ENCODE measurements around the gene PRKN.

The PRKN gene

GRCh38 chr6:162198076-162198475 is 529.5 kb downstream of the PRKN start:
- no peak for TF ChIP-seq REST (IDR thresholded peaks at IDR 0.05; ENCODE audit: insufficient replicate concordance, low read depth)
- TF ChIP-seq POLR2AphosphoS5 (IDR thresholded peaks at IDR 0.05; ENCODE audit: low read depth): no peak
- no peak for TF ChIP-seq SPI1 (IDR thresholded peaks at IDR 0.05; ENCODE audit: borderline replicate concordance, low read depth)
- no peak for TF ChIP-seq CTCF (IDR thresholded peaks at IDR 0.05; ENCODE audit: insufficient read depth, low read length)
- TF ChIP-seq GABPA (IDR thresholded peaks at IDR 0.05; ENCODE audit: low read depth): no peak
- Histone ChIP-seq H3K27ac (replicated peaks) (no peak overlapping the region), H3K27me3 (ENCODE audit: insufficient read depth, poor library complexity, severe bottlenecking) (no peaks in the 10 kb centered on the region), H3K4me3 (replicated peaks; ENCODE audit: insufficient read depth, low read length) (no peak overlapping the region)
- no peak for DNase-seq (ENCODE audit: low read depth in 1 of 2, low spot score in 1 of 2)

GRCh38 chr6:162195441-162195840 is 532.1 kb downstream of the PRKN start:
- no peak overlapping the region for H3K27ac ChIP-seq (replicated peaks)
- no peak for DNase-seq (ENCODE audit: low read depth in 1 of 2, low spot score in 1 of 2)
- no peak overlapping the region for H3K4me3 ChIP-seq (replicated peaks; ENCODE audit: insufficient read depth, low read length)
- TF ChIP-seq POLR2AphosphoS5 (IDR thresholded peaks at IDR 0.05; ENCODE audit: low read depth) (no peak), GABPA (IDR thresholded peaks at IDR 0.05; ENCODE audit: low read depth) (no peak), REST (IDR thresholded peaks at IDR 0.05; ENCODE audit: insufficient replicate concordance, low read depth) (no peak), SPI1 (IDR thresholded peaks at IDR 0.05; ENCODE audit: borderline replicate concordance, low read depth) (no peak), CTCF (IDR thresholded peaks at IDR 0.05; ENCODE audit: insufficient read depth, low read length) (no peak)
- no peaks in the 10 kb centered on the region for H3K27me3 ChIP-seq (ENCODE audit: insufficient read depth, poor library complexity, severe bottlenecking)

GRCh38 chr6:162190981-162191380 is 536.6 kb downstream of the PRKN start:
- H3K27me3 ChIP-seq (ENCODE audit: insufficient read depth, poor library complexity, severe bottlenecking): no peaks in the 10 kb centered on the region
- no peak for DNase-seq (ENCODE audit: low read depth in 1 of 2, low spot score in 1 of 2)
- H3K27ac ChIP-seq (replicated peaks): no peak overlapping the region
- TF ChIP-seq REST (IDR thresholded peaks at IDR 0.05; ENCODE audit: insufficient replicate concordance, low read depth): no peak
- no peak for TF ChIP-seq SPI1 (IDR thresholded peaks at IDR 0.05; ENCODE audit: borderline replicate concordance, low read depth)
- no peak for TF ChIP-seq CTCF (IDR thresholded peaks at IDR 0.05; ENCODE audit: insufficient read depth, low read length)
- no peak for TF ChIP-seq GABPA (IDR thresholded peaks at IDR 0.05; ENCODE audit: low read depth)
- no peak for TF ChIP-seq POLR2AphosphoS5 (IDR thresholded peaks at IDR 0.05; ENCODE audit: low read depth)
- H3K4me3 ChIP-seq (replicated peaks; ENCODE audit: insufficient read depth, low read length): no peak overlapping the region
